K562 (cell line): ENCODE data around the gene KCNK10. TPM values are rescaled to one million over a fixed set of nuclear protein-coding genes. Genes with fewer than 3 reads are reported as not detected.

Experiments used
- ATAC-seq: fragments of 200-7000 bp; cut with Tn5 transposase; 3 replicates; pipeline ENCODE4 v1.9.1; 2020; ENCODE audit warnings: moderate library complexity
- BruUV-seq: library from RNA; stranded (reverse); fragments of 400-500 nt; replicated peaks from 2 replicates; lab custom pipeline; 2021; lab: Mats Ljungman, UMichigan
- CTCF ChIA-PET: fragments of 300-600 bp; formaldehyde crosslinking; extraction: SDS; loops from one replicate; lab custom pipeline; 2021; ENCODE audit warnings: low intra/inter-chr PET ratio; lab: Yijun Ruan, JAX
- POLR2A ChIA-PET: fragments of 300-600, 350-650 bp; sonication (Branson Sonifier 250); formaldehyde crosslinking; extraction: SDS; loops from one replicate; lab custom pipeline; 2021; ENCODE audit warnings: antibody characterized with exemption, inconsistent platforms; lab: Yijun Ruan, JAX
- DNase-seq, 4 experiments: peaks; one replicate each; pipeline versions ENCODE4 v3.0.0 to v3.0.0-alpha.2; 2011 to 2018; ENCODE audit warnings: low spot score in 3 of 4, mixed read lengths in 3 of 4; ENCODE audit errors: extremely low read depth in 1 of 4
- FAIRE-seq: peaks from 2 replicates; lab custom pipeline; 2011; peaks lifted over from hg19 to GRCh38; lab: Jason Lieb, UNC
- H2AFZ ChIP-seq: 2 replicates; pipeline ENCODE4 v1.6.0; 2011; ENCODE audit warnings: low read depth, low read length, control low read depth, inconsistent platforms
- H3K27ac ChIP-seq: fragments of 200-600 bp; 3 replicates; pipeline ENCODE4 v1.8.0; 2011; ENCODE audit warnings: low read depth, mild to moderate bottlenecking, control low read depth, inconsistent platforms, low read length, moderate library complexity, mixed read lengths; ENCODE audit errors: extremely low read depth
- H3K27me3 ChIP-seq, 2 experiments: fragments of 300-600 bp in 1 of 2; 2 replicates in 1 of 2; 3 replicates in 1 of 2; pipeline versions ENCODE4 v1.6.0 to v1.8.0; 2011; ENCODE audit warnings: inconsistent platforms in 2 of 2, low read length in 2 of 2, mild to moderate bottlenecking in 1 of 2, mixed read lengths in 1 of 2, moderate library complexity in 1 of 2; ENCODE audit not compliant: control insufficient read depth in 2 of 2, insufficient read depth in 2 of 2
- H3K36me3 ChIP-seq: fragments of 300-600 bp; 3 replicates; pipeline ENCODE4 v1.8.0; 2011; ENCODE audit warnings: mild to moderate bottlenecking, low read length, inconsistent platforms; ENCODE audit not compliant: control insufficient read depth, insufficient read depth
- H3K4me1 ChIP-seq, 2 experiments: fragments of 200-600 bp in 1 of 2; replicated peaks in 1 of 2; 2 replicates in 1 of 2; 3 replicates in 1 of 2; pipeline versions ENCODE4 v1.5.1 to v1.8.0; 2011; ENCODE audit warnings: inconsistent platforms in 2 of 2, low read length in 2 of 2, mild to moderate bottlenecking in 1 of 2, mixed read lengths in 1 of 2, moderate library complexity in 1 of 2; ENCODE audit not compliant: control insufficient read depth in 2 of 2, insufficient read depth in 2 of 2
- H3K4me2 ChIP-seq: 2 replicates; pipeline ENCODE4 v1.6.1; 2011; ENCODE audit warnings: low read length, control low read depth, inconsistent platforms, mixed read lengths; ENCODE audit not compliant: insufficient read depth
- H3K4me3 ChIP-seq: fragments of 200-600 bp; sonication (generic), shearing (Covaris generic); 2 replicates; pipeline ENCODE4 v1.5.1; 2016; ENCODE audit warnings: control low read depth, inconsistent platforms
- H3K79me2 ChIP-seq: fragments of 200-600 bp; 3 replicates; pipeline ENCODE4 v1.8.0; 2011; ENCODE audit warnings: low read length, inconsistent platforms; ENCODE audit not compliant: control insufficient read depth, insufficient read depth
- H3K9ac ChIP-seq, 2 experiments: 2 replicates each; pipeline versions ENCODE4 v1.6.0 to v1.6.1; 2011; ENCODE audit warnings: low read depth in 2 of 2, low read length in 2 of 2, control low read depth in 1 of 2, inconsistent platforms in 1 of 2, mild to moderate bottlenecking in 1 of 2, mixed read lengths in 1 of 2; ENCODE audit not compliant: insufficient read depth in 1 of 2
- H3K9me1 ChIP-seq: one replicate; pipeline ENCODE4 v1.6.0; 2011; ENCODE audit warnings: inconsistent platforms, mild to moderate bottlenecking, low read length, moderate library complexity; ENCODE audit not compliant: control insufficient read depth, insufficient read depth
- H3K9me3 ChIP-seq: replicated peaks from 2 replicates; pipeline ENCODE4 v1.5.1; 2011; ENCODE audit warnings: low read depth, low read length, inconsistent platforms; ENCODE audit not compliant: control insufficient read depth, insufficient read depth
- H4K20me1 ChIP-seq: replicated peaks from 2 replicates; pipeline ENCODE4 v1.6.1; 2011; ENCODE audit warnings: low read length, inconsistent platforms, mixed read lengths; ENCODE audit not compliant: control insufficient read depth, insufficient read depth
- ESRRA ChIP-seq: fragments of 450-650 bp; IDR thresholded peaks from 2 replicates; pipeline ENCODE4 v1.6.1; 2014; ENCODE audit warnings: low read depth, mild to moderate bottlenecking, moderate library complexity, borderline replicate concordance
- ETV6 ChIP-seq, 3 experiments: fragments of 150-350 bp in 1 of 3; sonication (generic) in 1 of 3; formaldehyde crosslinking in 1 of 3; IDR thresholded peaks; 2 replicates each; pipeline versions ENCODE4 v1.6.1 to v1.8.0; 2014 to 2022; ENCODE audit warnings: borderline replicate concordance in 2 of 3, low read depth in 2 of 3, antibody characterized with exemption in 1 of 3, low read length in 1 of 3, mild to moderate bottlenecking in 1 of 3, missing genetic modification reagents in 1 of 3
- GATAD2B ChIP-seq: fragments of 450-650 bp; IDR thresholded peaks from 2 replicates; pipeline ENCODE4 v1.6.1; 2017; ENCODE audit warnings: mild to moderate bottlenecking, borderline replicate concordance
- MAFF ChIP-seq: IDR thresholded peaks from 2 replicates; pipeline ENCODE4 v1.6.1; 2012; ENCODE audit warnings: low read length, improper control_type of control experiment
- PTBP1 ChIP-seq: fragments of 200-400 bp; formaldehyde crosslinking; IDR thresholded peaks from 2 replicates; pipeline ENCODE4 v1.6.1; 2017; ENCODE audit warnings: low read depth, low read length
- PTTG1 ChIP-seq: fragments of 450-650 bp; IDR thresholded peaks from 2 replicates; pipeline ENCODE4 v1.6.1; 2016; ENCODE audit warnings: low read depth, mild to moderate bottlenecking, missing genetic modification characterization, missing compliant biosample characterization
- SIX5 ChIP-seq, 2 experiments: IDR thresholded peaks; 2 replicates each; pipeline ENCODE4 v1.6.1; 2011; ENCODE audit warnings: low read length in 2 of 2, borderline replicate concordance in 1 of 2, low read depth in 1 of 2, mild to moderate bottlenecking in 1 of 2, moderate library complexity in 1 of 2; ENCODE audit not compliant: insufficient read depth in 1 of 2
- SNIP1 ChIP-seq: fragments of 450-650 bp; IDR thresholded peaks from 2 replicates; pipeline ENCODE4 v1.7.1; 2017; ENCODE audit warnings: low read depth, mild to moderate bottlenecking
- SOX6 ChIP-seq: fragments of 450-650 bp; IDR thresholded peaks from 2 replicates; pipeline ENCODE4 v1.6.1; 2014; ENCODE audit warnings: mild to moderate bottlenecking
- VEZF1 ChIP-seq: fragments of 200-800 bp; sonication (Bioruptor generic); IDR thresholded peaks from 2 replicates; pipeline ENCODE4 v1.6.1; 2017; ENCODE audit warnings: missing genetic modification characterization, missing compliant biosample characterization
- YY1 ChIP-seq, 3 experiments: IDR thresholded peaks; 2 replicates each; pipeline ENCODE4 v1.6.1; 2011; ENCODE audit warnings: low read length in 2 of 3, mild to moderate bottlenecking in 2 of 3, moderate library complexity in 2 of 3, borderline replicate concordance in 1 of 3, control low read depth in 1 of 3, low read depth in 1 of 3; ENCODE audit not compliant: insufficient read depth in 3 of 3, insufficient replicate concordance in 2 of 3, control insufficient read depth in 1 of 3, insufficient read length in 1 of 3; ENCODE audit errors: extremely low read depth in 1 of 3
- WGBS: fragments of 100-300 bp; shearing (Covaris generic); methylation state at CpG from one replicate; pipeline ENCODE4 v1.1.6; 2016; ENCODE audit warnings: low coverage, mixed read lengths; ENCODE audit not compliant: insufficient coverage; ENCODE audit errors: missing lambda C conversion rate; 5-methylcytosine and 5-hydroxymethylcytosine counted together
- in situ Hi-C: fragments of 300-500 bp; cut with MboI; formaldehyde crosslinking; loops from 4 replicates; pipeline ENCODE4 v1.15.0; 2018; ENCODE audit warnings: inconsistent platforms, mixed read lengths
- intact Hi-C: fragments of 100-400 bp; cut with micrococcal nuclease; formaldehyde crosslinking; loops from 2 replicates; pipeline ENCODE4 v1.14.2; 2022
- polyA plus RNA-seq, 8 experiments: library from polyadenylated mRNA; depleted of rRNA in 4 of 8; stranded (reverse) in 5 of 8; unstranded in 3 of 8; fragments of >200 nt; fragmentation: Nextera tagmentation in 2 of 8; fragmentation: Illumina TruSeq in 1 of 8; extraction: Ambion mirVana in 2 of 8; extraction: Trizol in 1 of 8; gene quantifications; 2 replicates each; pipeline versions ENCODE4 v1.2.1 to v1.2.3, GENCODE V29; 2011 to 2014; ENCODE audit warnings: inconsistent platforms in 1 of 8, missing spikeins in 1 of 8
- total RNA-seq, 7 experiments: library from RNA; depleted of rRNA in 6 of 7; stranded (reverse); fragments of >200 nt in 6 of 7; fragmentation: Illumina TruSeq in 2 of 7; extraction: Trizol in 2 of 7; gene quantifications; 2 replicates each; pipeline versions ENCODE4 v1.2.1 to v1.2.3, GENCODE V29; 2011 to 2021; ENCODE audit warnings: low replicate concordance in 1 of 7

The KCNK10 gene
- total and polyA plus RNA-seq, 9 of the 15 experiments (the other 6 are each of a cell fraction or from before 2014, with no cell fraction given), result not detected

- H3K9ac ChIP-seq, result no peak overlapping the region
- intact Hi-C loops, result no loop called here
- TF ChIP-seq SOX6, result no peak
- TF ChIP-seq PTBP1, result no peak
- no peaks in the 10 kb centered on the region for H3K9me3 ChIP-seq
- no peak overlapping the region for H3K4me3 ChIP-seq
- in situ Hi-C loops, result no loop called here
- H3K27ac ChIP-seq, result no peak overlapping the region
- H3K4me2 ChIP-seq, result no peak overlapping the region
- BruUV-seq, result no TSS peak
- POLR2A ChIA-PET, result no interaction called here
- no peaks in the 10 kb centered on the region for H3K36me3 ChIP-seq
- no peaks in the 10 kb centered on the region for H3K9me1 ChIP-seq
- WGBS, result 0% methylated on average over 2 of the region's 2 CpGs
- no peaks in the 10 kb centered on the region for H3K4me1 ChIP-seq
- FAIRE-seq, result no peak
- no peak overlapping the region for H2AFZ ChIP-seq
- H4K20me1 ChIP-seq, result no peaks in the 10 kb centered on the region
- no peak for ATAC-seq
- DNase-seq, result no peak
- H3K27me3 ChIP-seq, result no peaks in the 10 kb centered on the region
- H3K79me2 ChIP-seq, result no peaks in the 10 kb centered on the region
- CTCF ChIA-PET, result no interaction called here
Measured at GRCh38 chr14:88359500-88359899, 36.4 kb upstream of the KCNK10 start.

- H3K27ac ChIP-seq, result no peak overlapping the region
- no peak overlapping the region for H3K4me3 ChIP-seq
- no peak for FAIRE-seq
- in situ Hi-C loops (no loop called here), intact Hi-C loops (no loop called here)
- DNase-seq, result no peak
- H3K27me3 ChIP-seq, result no peaks in the 10 kb centered on the region
- no peaks in the 10 kb centered on the region for H3K9me3 ChIP-seq
- ChIA-PET CTCF (no interaction called here), POLR2A (no interaction called here)
- no peak for ATAC-seq
- no peak overlapping the region for H3K4me2 ChIP-seq
- H4K20me1 ChIP-seq, result no peaks in the 10 kb centered on the region
- H3K36me3 ChIP-seq, result no peaks in the 10 kb centered on the region
- H2AFZ ChIP-seq, result no peak overlapping the region
- BruUV-seq, result no TSS peak
- no peaks in the 10 kb centered on the region for H3K9me1 ChIP-seq
- H3K4me1 ChIP-seq, result no peaks in the 10 kb centered on the region
- H3K9ac ChIP-seq, result no peak overlapping the region
- WGBS, result 0% methylated on average over 3 of the region's 3 CpGs
- H3K79me2 ChIP-seq, result no peaks in the 10 kb centered on the region
- TF ChIP-seq SNIP1 (no peak), GATAD2B (no peak), PTTG1 (tag) (no peak), MAFF (no peak), ESRRA (no peak), SIX5 (IDR thresholded peaks at IDR 0.05; ENCODE audit: borderline replicate concordance in 1 of 2, insufficient read depth in 1 of 2, low read depth in 1 of 2, low read length in 2 of 2) (no peak), YY1 (IDR thresholded peaks at IDR 0.05; ENCODE audit: borderline replicate concordance in 1 of 3, control insufficient read depth in 1 of 3, extremely low read depth in 1 of 3, insufficient read depth in 3 of 3, insufficient read length in 1 of 3, insufficient replicate concordance in 2 of 3, low read depth in 1 of 3, low read length in 2 of 3) (no peak), VEZF1 (no peak), ETV6 (IDR thresholded peaks at IDR 0.05; ENCODE audit: borderline replicate concordance in 1 of 2, low read depth in 2 of 2, low read length in 1 of 2) (no peak), ETV6 (CRISPR knock-in tag; IDR thresholded peaks at IDR 0.05; ENCODE audit: borderline replicate concordance) (no peak)
Measured at GRCh38 chr14:88354358-88354757, 31.3 kb upstream of the KCNK10 start.
